Coronary artery (tissue), 2 donors: ENCODE measurements around the gene SEMA3B.
"Not testable (repeated sequence)": the region's sequence is repeated elsewhere in the genome, so short reads cannot be mapped to it uniquely, and the experiment has no call there.

ENCODE experiments used
- DNase-seq: peaks from one replicate; pipeline ENCODE4 v3.0.0-alpha.2; 2017; ENCODE audit warnings: low spot score
- H3K27ac ChIP-seq, 2 donors: fragments of 200-600 bp; sonication (generic); one replicate each; pipeline ENCODE4 v1.5.1; 2016 to 2019
- H3K4me3 ChIP-seq: fragments of 200-600 bp; sonication (generic); 2 replicates; pipeline ENCODE4 v1.5.1; 2016; ENCODE audit warnings: mild to moderate bottlenecking, moderate library complexity
- TF ChIP-seq, protein P1 (sequence below): fragments of 200-600 bp; sonication (generic); IDR thresholded peaks from one replicate; pipeline ENCODE4 v1.5.1; 2019; ENCODE audit warnings: antibody characterized with exemption

The SEMA3B gene

GRCh38 chr3:50242851-50243542, 25.9 kb upstream of the SEMA3B start:
- H3K27ac ChIP-seq, result peak overlapping the region; percentile 61 to 87
- H3K4me3 ChIP-seq, result peak overlapping the region; percentile 51
- no peak for DNase-seq
- TF ChIP-seq, protein P1, sequence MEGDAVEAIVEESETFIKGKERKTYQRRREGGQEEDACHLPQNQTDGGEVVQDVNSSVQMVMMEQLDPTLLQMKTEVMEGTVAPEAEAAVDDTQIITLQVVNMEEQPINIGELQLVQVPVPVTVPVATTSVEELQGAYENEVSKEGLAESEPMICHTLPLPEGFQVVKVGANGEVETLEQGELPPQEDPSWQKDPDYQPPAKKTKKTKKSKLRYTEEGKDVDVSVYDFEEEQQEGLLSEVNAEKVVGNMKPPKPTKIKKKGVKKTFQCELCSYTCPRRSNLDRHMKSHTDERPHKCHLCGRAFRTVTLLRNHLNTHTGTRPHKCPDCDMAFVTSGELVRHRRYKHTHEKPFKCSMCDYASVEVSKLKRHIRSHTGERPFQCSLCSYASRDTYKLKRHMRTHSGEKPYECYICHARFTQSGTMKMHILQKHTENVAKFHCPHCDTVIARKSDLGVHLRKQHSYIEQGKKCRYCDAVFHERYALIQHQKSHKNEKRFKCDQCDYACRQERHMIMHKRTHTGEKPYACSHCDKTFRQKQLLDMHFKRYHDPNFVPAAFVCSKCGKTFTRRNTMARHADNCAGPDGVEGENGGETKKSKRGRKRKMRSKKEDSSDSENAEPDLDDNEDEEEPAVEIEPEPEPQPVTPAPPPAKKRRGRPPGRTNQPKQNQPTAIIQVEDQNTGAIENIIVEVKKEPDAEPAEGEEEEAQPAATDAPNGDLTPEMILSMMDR, result no peak

DNA sequence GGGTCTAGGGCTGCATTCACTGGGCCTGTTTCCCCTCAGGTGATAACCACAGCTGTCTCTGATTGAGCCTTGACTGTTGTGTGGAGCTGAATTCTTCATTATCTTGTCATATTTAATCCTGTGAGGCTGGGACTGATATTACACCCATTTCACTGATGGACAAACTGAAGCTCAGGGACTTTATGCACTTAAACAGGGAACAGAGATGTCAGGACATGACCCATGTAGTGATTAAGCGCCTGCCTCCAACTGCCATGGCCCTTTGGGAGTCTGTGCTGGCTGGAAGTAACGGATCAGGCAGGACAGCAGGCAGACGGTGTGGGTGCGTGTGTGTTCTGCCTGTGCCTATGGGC, 25.4 kb upstream of the SEMA3B start:
- H3K27ac ChIP-seq, result peak overlapping the region; percentile 61 to 87
- DNase-seq, result no peak
- H3K4me3 ChIP-seq, result peak overlapping the region; percentile 51
- TF ChIP-seq, protein P1, result no peak

DNA sequence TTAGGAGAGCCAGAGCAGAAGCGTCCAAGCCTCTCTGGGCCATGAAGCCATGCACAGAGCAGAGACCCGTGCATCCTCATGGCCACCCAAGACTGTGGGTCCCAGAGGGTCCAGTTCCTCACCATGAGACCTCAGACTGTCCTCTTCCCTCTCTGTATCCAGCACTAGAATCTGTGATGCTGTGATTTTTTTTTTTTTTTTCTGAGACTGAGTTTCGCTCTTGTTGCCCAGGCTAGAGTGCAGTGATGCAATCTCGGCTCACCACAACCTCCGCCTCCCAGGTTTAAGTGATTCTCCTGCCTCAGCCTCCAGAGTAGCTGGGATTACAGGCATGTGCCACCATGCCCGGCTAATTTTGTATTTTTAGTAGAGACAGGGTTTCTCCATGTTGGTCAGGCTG, 24.1 kb upstream of the SEMA3B start:
- peak overlapping the region in 1 of 2 donors; percentile 91 for H3K27ac ChIP-seq
- DNase-seq, result not testable (repeated sequence)
- H3K4me3 ChIP-seq, result peak overlapping the region; percentile 72

DNA sequence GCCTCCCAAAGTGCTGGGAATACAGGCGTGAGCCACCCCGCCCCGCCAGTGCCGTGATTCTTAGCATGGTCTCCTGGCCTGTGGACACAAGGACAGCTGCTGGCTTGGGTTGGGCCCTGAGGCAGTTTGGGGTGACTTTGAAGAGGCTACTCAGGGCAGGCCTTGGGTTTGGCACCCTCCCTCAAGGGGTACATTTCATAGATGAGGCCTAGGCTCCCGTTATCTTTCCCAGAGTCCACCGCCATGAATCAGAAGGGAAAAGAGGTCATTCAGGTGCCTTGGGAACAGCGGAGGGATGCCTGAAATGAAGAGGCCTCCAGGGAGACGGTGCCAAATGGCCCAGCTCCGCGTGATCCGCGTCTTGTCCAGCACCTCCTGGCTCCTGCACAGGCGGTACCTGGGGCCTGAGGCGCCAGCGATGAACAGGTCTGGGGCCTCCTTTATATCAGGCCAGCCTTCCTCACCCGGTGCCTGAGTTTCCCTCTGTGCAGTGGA, 23.6 kb upstream of the SEMA3B start:
- Histone ChIP-seq H3K27ac (peak overlapping the region; percentile 40 to 91), H3K4me3 (peak overlapping the region; percentile 72)
- TF ChIP-seq, protein P1, result no peak
- no peak for DNase-seq

- Histone ChIP-seq H3K4me3 (peak overlapping the region; percentile 72), H3K27ac (peak overlapping the region; percentile 40 to 91)
- DNase-seq, result peak; percentile 89
- TF ChIP-seq, protein P1, result peak; percentile 98
Observed at GRCh38 chr3:50245831-50246516, 23.0 kb upstream of the SEMA3B start.

GRCh38 chr3:50246517-50246954, 22.4 kb upstream of the SEMA3B start:
- TF ChIP-seq, protein P1, result peak; percentile 41
- H3K27ac ChIP-seq, result peak overlapping the region; percentile 38 to 91
- H3K4me3 ChIP-seq, result peak overlapping the region; percentile 72
- no peak for DNase-seq

- peak overlapping the region; percentile 15 for H3K4me3 ChIP-seq
Observed at GRCh38 chr3:50248387-50248786, 20.6 kb upstream of the SEMA3B start.

More at GRCh38 chr3:50248387-50248786, 20.6 kb upstream of the SEMA3B start:
- DNase-seq, result no peak
- H3K27ac ChIP-seq, result peak overlapping the region; percentile 48 to 91
- TF ChIP-seq, protein P1, result no peak
